Liver (tissue), 9 donors: Measurements from ENCODE around the gene CGB2. TPM values are rescaled to one million over a fixed set of nuclear protein-coding genes. Genes with fewer than 3 reads are reported as not detected.
"Not testable (repeated sequence)": the region's sequence is repeated elsewhere in the genome, so short reads cannot be mapped to it uniquely, and the experiment has no call there.

ENCODE experiments used
- DNase-seq: peaks from one replicate; pipeline ENCODE4 v3.0.0-alpha.2; 2017; ENCODE audit warnings: low spot score
- H3K27ac ChIP-seq, 2 donors: one replicate each; pipeline ENCODE4 v1.7.0; 2013; ENCODE audit warnings: inconsistent platforms in 2 of 2, low read length in 2 of 2, control low read depth in 1 of 2, low read depth in 1 of 2, mild to moderate bottlenecking in 1 of 2
- H3K27me3 ChIP-seq, 4 donors: one replicate each; pipeline versions ENCODE4 v1.6.1 to v1.7.0; 2013; ENCODE audit warnings: low read length in 3 of 4, inconsistent platforms in 1 of 4, mild to moderate bottlenecking in 1 of 4, moderate library complexity in 1 of 4; ENCODE audit not compliant: control insufficient read depth in 4 of 4, insufficient read depth in 4 of 4
- H3K36me3 ChIP-seq, 4 donors: one replicate each; pipeline versions ENCODE4 v1.6.1 to v1.7.0; 2013; ENCODE audit warnings: low read length in 3 of 4, mild to moderate bottlenecking in 3 of 4, low read depth in 1 of 4, moderate library complexity in 1 of 4; ENCODE audit not compliant: control insufficient read depth in 4 of 4, insufficient read depth in 3 of 4
- H3K4me1 ChIP-seq, 4 donors: one replicate each; pipeline versions ENCODE4 v1.6.1 to v1.7.0; 2013; ENCODE audit warnings: low read length in 3 of 4, mild to moderate bottlenecking in 3 of 4, moderate library complexity in 1 of 4; ENCODE audit not compliant: control insufficient read depth in 4 of 4, insufficient read depth in 4 of 4
- H3K4me3 ChIP-seq, 3 donors: one replicate each; pipeline versions ENCODE4 v1.6.1 to v1.7.0; 2013; ENCODE audit warnings: low read length in 3 of 3, control low read depth in 1 of 3, low read depth in 1 of 3, mild to moderate bottlenecking in 1 of 3
- H3K9ac ChIP-seq, 2 donors: one replicate each; pipeline ENCODE4 v1.7.0; 2013; ENCODE audit warnings: low read length in 2 of 2, mild to moderate bottlenecking in 2 of 2, moderate library complexity in 2 of 2, control low read depth in 1 of 2, low read depth in 1 of 2
- H3K9me3 ChIP-seq, 4 donors: one replicate each; pipeline versions ENCODE4 v1.6.1 to v1.7.0; 2013; ENCODE audit warnings: low read length in 3 of 4; ENCODE audit not compliant: control insufficient read depth in 4 of 4
- EGR1 ChIP-seq, 2 donors: IDR thresholded peaks; 2 replicates each; pipeline ENCODE4 v1.6.1; 2016 to 2018; ENCODE audit warnings: antibody characterized with exemption in 2 of 2, low read depth in 2 of 2
- GABPA ChIP-seq, 2 donors: IDR thresholded peaks in 1 of 2; conservative IDR thresholded peaks in 1 of 2; 2 replicates each; pipeline ENCODE4 v1.6.1; 2016; ENCODE audit warnings: antibody characterized with exemption in 2 of 2, mild to moderate bottlenecking in 1 of 2, moderate library complexity in 1 of 2
- HNF4A ChIP-seq, 2 donors: conservative IDR thresholded peaks; 2 replicates each; pipeline ENCODE4 v1.6.1; 2016; ENCODE audit warnings: antibody characterized with exemption in 2 of 2, mild to moderate bottlenecking in 2 of 2
- HNF4G ChIP-seq: IDR thresholded peaks from 2 replicates; pipeline ENCODE4 v1.6.1; 2016; ENCODE audit warnings: antibody characterized with exemption
- NR2F2 ChIP-seq: IDR thresholded peaks from 2 replicates; pipeline ENCODE4 v1.6.1; 2016; ENCODE audit warnings: antibody characterized with exemption
- RAD21 ChIP-seq, 2 donors: IDR thresholded peaks; 2 replicates each; pipeline ENCODE4 v1.6.1; 2016; ENCODE audit warnings: antibody characterized with exemption in 2 of 2, mild to moderate bottlenecking in 2 of 2
- RXRA ChIP-seq, 2 donors: IDR thresholded peaks; 2 replicates each; pipeline ENCODE4 v1.6.1; 2017 to 2018; ENCODE audit warnings: antibody characterized with exemption in 2 of 2, mild to moderate bottlenecking in 1 of 2
- SP1 ChIP-seq: IDR thresholded peaks from 2 replicates; pipeline ENCODE4 v1.6.1; 2018; ENCODE audit warnings: antibody characterized with exemption, mild to moderate bottlenecking
- YY1 ChIP-seq: IDR thresholded peaks from 2 replicates; pipeline ENCODE4 v1.6.1; 2016; ENCODE audit warnings: antibody characterized with exemption, mild to moderate bottlenecking
- WGBS: extraction: QIAGEN DNeasy Blood & Tissue Kit; methylation state at CpG from one replicate; pipeline ENCODE4 v1.1.7; 2013; 5-methylcytosine and 5-hydroxymethylcytosine counted together
- polyA plus RNA-seq, 2 donors: library from polyadenylated mRNA; stranded (reverse) in 1 of 2; unstranded in 1 of 2; fragments of 200-250 nt in 1 of 2; fragments of >200 nt in 1 of 2; fragmentation: Nextera tagmentation in 1 of 2; extraction: Ambion mirVana in 1 of 2; gene quantifications; one replicate each; pipeline versions ENCODE4 v1.2.1 to v1.2.3, GENCODE V29; 2013 to 2015
- total RNA-seq, 2 donors: library from RNA; depleted of rRNA; stranded (reverse); fragments of >200 nt; gene quantifications; one replicate each; pipeline ENCODE4 v1.2.3, GENCODE V29; 2014
- TF ChIP-seq, protein P1 (sequence below): IDR thresholded peaks from 2 replicates; pipeline ENCODE4 v1.6.1; 2016; ENCODE audit warnings: antibody characterized with exemption
- TF ChIP-seq, protein P2 (sequence below): fragments of 150-350 bp; IDR thresholded peaks from 2 replicates; pipeline ENCODE4 v1.5.1; 2017; ENCODE audit warnings: improper control_type of control experiment, low read depth, low read length; ENCODE audit not compliant: missing input control
- TF ChIP-seq, protein P3 (sequence below): IDR thresholded peaks from 2 replicates; pipeline ENCODE4 v1.6.1; 2016; ENCODE audit warnings: antibody characterized with exemption
- TF ChIP-seq, protein P4 (sequence below): IDR thresholded peaks from 2 replicates; pipeline ENCODE4 v1.6.1; 2016; ENCODE audit warnings: antibody characterized with exemption, mild to moderate bottlenecking
- donor health status: healthy.
- donor health status: healthy.
- donor health status: healthy.
- donor health status: healthy.
- donor health status: healthy.

Gene CGB2
- total and polyA plus RNA-seq, 4 donors, result not detected

DNA sequence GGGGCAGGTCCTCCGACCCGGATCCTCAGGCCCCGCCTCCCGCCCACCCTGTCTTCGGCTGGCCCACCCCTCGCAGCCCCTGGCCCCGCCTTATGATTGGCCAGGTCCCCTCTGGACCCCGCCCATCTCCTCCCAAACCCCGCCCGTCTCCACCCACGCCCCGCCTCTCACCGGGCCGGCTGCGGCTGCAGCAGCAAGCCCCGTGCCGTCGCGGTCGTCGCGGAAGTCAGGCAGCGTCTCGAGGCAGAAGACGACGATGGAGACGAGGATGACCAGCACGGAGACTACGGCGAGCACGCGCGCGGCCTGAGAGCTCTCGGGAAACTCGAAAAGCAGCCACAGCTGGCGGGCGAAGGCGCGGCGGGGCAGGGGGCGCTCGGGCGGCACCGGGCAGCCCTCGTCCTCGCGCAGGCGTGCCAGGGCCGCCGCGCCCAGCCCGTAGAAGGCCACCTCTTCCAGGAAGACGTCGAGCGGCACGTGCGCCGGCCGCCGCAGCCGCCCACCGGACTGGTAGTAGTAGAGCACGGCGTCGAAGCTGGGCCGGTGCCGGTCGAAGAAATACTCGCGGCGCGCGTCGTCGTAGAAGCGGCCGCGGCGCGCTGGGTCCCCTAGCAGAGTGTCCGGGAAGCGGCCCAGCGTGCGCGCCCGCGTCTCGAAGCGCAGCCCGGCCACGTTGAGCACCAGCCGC, 40.3 kb downstream of the CGB2 start (continued):
- TF ChIP-seq, protein P1, sequence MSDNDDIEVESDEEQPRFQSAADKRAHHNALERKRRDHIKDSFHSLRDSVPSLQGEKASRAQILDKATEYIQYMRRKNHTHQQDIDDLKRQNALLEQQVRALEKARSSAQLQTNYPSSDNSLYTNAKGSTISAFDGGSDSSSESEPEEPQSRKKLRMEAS, result no peak
- TF ChIP-seq EGR1 (IDR thresholded peaks at IDR 0.05; ENCODE audit: low read depth in 2 of 2), result no peak
- no peak for TF ChIP-seq SP1
- no peak for TF ChIP-seq YY1

DNA sequence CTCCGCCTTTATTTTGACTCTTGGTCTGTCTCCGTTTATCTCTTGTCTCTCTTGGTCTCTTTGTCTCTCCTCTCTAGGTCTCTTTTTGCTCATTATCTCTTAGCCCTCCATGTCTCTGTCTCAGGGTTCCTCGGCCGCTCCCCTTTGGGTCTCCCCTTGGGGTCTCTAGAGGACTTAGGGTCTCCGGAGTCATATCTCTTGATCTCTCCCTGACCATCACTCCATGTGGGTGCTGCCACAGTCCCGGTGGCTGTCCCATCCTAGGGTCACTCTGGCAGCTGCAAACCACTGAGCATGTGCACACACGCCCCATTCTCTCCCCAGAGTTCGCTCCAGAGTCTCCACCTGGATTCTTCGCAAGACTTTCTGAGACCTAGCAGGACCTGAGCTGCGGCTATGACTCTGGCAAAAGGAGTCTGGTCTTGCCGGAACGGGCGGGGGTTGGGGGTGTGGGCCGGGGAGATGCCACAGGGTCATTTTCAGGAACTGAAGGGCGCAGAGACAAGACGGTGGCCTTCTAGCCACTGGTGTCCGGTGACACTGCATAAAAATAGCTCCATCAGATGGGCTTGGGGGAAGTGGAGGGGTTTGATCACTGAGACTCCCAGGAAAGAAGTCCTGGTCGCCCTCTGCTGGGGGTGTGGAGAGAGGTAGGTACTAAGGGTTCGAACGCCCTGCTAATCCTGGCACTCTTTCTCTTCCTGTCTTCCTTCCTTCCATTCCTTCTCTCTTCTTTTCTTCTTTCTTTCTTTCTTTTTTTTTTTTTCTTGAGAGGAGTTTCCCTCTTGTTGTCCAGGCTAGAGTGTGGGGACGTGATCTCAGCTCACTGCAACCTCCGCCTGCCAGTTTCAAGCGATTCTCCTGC, 42.1 kb downstream of the CGB2 start:
- no peaks in the 10 kb centered on the region for H3K36me3 ChIP-seq
- WGBS, result 59% methylated on average over 23 of the region's 23 CpGs
- H3K27me3 ChIP-seq, result peaks cover 3 to 8% (median 3%) of the 10 kb centered on the region in 4 donors
- no peaks in the 10 kb centered on the region for H3K9me3 ChIP-seq
- TF ChIP-seq RXRA (IDR thresholded peaks at IDR 0.05), result no peak
- TF ChIP-seq HNF4G, result no peak
- TF ChIP-seq SP1, result no peak
- TF ChIP-seq, protein P2, sequence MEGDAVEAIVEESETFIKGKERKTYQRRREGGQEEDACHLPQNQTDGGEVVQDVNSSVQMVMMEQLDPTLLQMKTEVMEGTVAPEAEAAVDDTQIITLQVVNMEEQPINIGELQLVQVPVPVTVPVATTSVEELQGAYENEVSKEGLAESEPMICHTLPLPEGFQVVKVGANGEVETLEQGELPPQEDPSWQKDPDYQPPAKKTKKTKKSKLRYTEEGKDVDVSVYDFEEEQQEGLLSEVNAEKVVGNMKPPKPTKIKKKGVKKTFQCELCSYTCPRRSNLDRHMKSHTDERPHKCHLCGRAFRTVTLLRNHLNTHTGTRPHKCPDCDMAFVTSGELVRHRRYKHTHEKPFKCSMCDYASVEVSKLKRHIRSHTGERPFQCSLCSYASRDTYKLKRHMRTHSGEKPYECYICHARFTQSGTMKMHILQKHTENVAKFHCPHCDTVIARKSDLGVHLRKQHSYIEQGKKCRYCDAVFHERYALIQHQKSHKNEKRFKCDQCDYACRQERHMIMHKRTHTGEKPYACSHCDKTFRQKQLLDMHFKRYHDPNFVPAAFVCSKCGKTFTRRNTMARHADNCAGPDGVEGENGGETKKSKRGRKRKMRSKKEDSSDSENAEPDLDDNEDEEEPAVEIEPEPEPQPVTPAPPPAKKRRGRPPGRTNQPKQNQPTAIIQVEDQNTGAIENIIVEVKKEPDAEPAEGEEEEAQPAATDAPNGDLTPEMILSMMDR, result peak; percentile 12
- no peak for TF ChIP-seq NR2F2
- no peak for TF ChIP-seq GABPA (IDR thresholded peaks at IDR 0.05 in 1 of 2, conservative IDR thresholded peaks at IDR 0.05 in 1 of 2)
- TF ChIP-seq, protein P3, sequence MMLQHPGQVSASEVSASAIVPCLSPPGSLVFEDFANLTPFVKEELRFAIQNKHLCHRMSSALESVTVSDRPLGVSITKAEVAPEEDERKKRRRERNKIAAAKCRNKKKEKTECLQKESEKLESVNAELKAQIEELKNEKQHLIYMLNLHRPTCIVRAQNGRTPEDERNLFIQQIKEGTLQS, result no peak
- TF ChIP-seq, protein P4, sequence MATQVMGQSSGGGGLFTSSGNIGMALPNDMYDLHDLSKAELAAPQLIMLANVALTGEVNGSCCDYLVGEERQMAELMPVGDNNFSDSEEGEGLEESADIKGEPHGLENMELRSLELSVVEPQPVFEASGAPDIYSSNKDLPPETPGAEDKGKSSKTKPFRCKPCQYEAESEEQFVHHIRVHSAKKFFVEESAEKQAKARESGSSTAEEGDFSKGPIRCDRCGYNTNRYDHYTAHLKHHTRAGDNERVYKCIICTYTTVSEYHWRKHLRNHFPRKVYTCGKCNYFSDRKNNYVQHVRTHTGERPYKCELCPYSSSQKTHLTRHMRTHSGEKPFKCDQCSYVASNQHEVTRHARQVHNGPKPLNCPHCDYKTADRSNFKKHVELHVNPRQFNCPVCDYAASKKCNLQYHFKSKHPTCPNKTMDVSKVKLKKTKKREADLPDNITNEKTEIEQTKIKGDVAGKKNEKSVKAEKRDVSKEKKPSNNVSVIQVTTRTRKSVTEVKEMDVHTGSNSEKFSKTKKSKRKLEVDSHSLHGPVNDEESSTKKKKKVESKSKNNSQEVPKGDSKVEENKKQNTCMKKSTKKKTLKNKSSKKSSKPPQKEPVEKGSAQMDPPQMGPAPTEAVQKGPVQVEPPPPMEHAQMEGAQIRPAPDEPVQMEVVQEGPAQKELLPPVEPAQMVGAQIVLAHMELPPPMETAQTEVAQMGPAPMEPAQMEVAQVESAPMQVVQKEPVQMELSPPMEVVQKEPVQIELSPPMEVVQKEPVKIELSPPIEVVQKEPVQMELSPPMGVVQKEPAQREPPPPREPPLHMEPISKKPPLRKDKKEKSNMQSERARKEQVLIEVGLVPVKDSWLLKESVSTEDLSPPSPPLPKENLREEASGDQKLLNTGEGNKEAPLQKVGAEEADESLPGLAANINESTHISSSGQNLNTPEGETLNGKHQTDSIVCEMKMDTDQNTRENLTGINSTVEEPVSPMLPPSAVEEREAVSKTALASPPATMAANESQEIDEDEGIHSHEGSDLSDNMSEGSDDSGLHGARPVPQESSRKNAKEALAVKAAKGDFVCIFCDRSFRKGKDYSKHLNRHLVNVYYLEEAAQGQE, result no peak
- no peak for DNase-seq
- H3K4me1 ChIP-seq, result peaks cover 0 to 4% (median 1%) of the 10 kb centered on the region in 4 donors
- H3K27ac ChIP-seq, result no peak overlapping the region
- H3K4me3 ChIP-seq, result no peak overlapping the region
- no peak overlapping the region for H3K9ac ChIP-seq

DNA sequence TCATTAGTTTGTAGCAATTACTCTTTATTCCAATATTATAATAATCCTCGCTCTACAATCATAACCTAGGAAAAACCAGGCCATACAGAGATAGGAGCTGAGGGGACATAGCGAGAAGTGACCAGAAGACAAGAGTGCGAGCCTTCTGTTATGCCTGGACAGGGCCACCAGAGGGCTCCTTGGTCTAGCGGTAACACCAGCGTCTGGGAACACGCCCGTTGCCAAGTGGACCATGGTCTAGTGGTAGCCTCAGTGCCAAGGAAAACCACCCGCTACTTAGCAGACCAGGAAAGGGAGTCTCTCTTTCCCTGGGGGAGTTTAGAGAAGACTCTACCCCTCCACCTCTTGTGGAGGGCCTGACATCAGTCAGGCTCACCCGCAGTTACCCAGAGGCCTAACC, 43.2 kb downstream of the CGB2 start:
- not testable (repeated sequence) for H3K4me3 ChIP-seq
- whole genome bisulfite sequencing, result 12% methylated on average over 9 of the region's 9 CpGs

More for the DNA sequence above, 43.2 kb downstream of the CGB2 start:
- TF ChIP-seq HNF4A (conservative IDR thresholded peaks at IDR 0.05) (peak; percentile 60 to 72), RAD21 (IDR thresholded peaks at IDR 0.05) (peak; percentile 79 to 82)
- TF ChIP-seq, protein P2, result peak; percentile 61
- DNase-seq, H3K4me1 ChIP-seq, H3K36me3 ChIP-seq, H3K27me3 ChIP-seq, H3K9ac ChIP-seq, H3K27ac ChIP-seq, H3K9me3 ChIP-seq: not testable (repeated sequence)
